Testis (tissue), 2 donors: Measurements from ENCODE around the gene GPC6.

Source experiments
- CTCF ChIP-seq, 3 experiments: fragments of 450-650 bp in 2 of 3; fragments of 200-600 bp in 1 of 3; sonication (generic) in 1 of 3; IDR thresholded peaks; one replicate each; pipeline ENCODE4 v1.5.1; 2016 to 2019; ENCODE audit warnings: antibody characterized with exemption in 3 of 3, mild to moderate bottlenecking in 2 of 3, moderate library complexity in 1 of 3
- POLR2A ChIP-seq: fragments of 450-650 bp; IDR thresholded peaks from one replicate; pipeline ENCODE4 v1.6.1; 2017; ENCODE audit warnings: antibody characterized with exemption, mild to moderate bottlenecking, moderate library complexity

- no peak for TF ChIP-seq CTCF (IDR thresholded peaks at IDR 0.05)
- TF ChIP-seq POLR2A, result no peak
These were observed 862.1 kb downstream of the GPC6 start for GRCh38 chr13:94088742-94089141.
